ENCODE measurements around the gene DNMT3B. TPM values are rescaled to one million over a fixed set of nuclear protein-coding genes. Genes with fewer than 3 reads are reported as not detected.
A peak's percentile ranks its signal among the peaks of the same experiment; 100 is the strongest.

The DNMT3B gene
- total RNA-seq, 1 experiment from 2014 or later, result 105 TPM

- peaks cover 93% of the 10 kb centered on the region for H3K36me3 Mint-ChIP-seq (ENCODE audit: insufficient read depth, unreplicated experiment)
- intact Hi-C loops (cut with micrococcal nuclease; ENCODE audit: unreplicated experiment), result no loop called here
These were observed 36.1 kb downstream of the DNMT3B start for GRCh38 chr20:32798046-32798981.

GRCh38 chr20:32803092-32803491, 40.9 kb downstream of the DNMT3B start:
- H3K9me3 ChIP-seq, result no peaks in the 10 kb centered on the region
- Mint-ChIP-seq H3K4me3 (ENCODE audit: unreplicated experiment) (no peak overlapping the region), H3K27ac (ENCODE audit: unreplicated experiment) (no peak overlapping the region), H3K4me1 (ENCODE audit: low read depth, unreplicated experiment) (no peaks in the 10 kb centered on the region), H3K27me3 (ENCODE audit: insufficient read depth, unreplicated experiment) (no peaks in the 10 kb centered on the region), H3K9me3 (ENCODE audit: unreplicated experiment) (no peaks in the 10 kb centered on the region), H3K36me3 (ENCODE audit: insufficient read depth, unreplicated experiment) (peaks cover 97% of the 10 kb centered on the region)
- H3K4me1 ChIP-seq, result no peaks in the 10 kb centered on the region
- intact Hi-C loops (cut with micrococcal nuclease; ENCODE audit: unreplicated experiment), result no loop called here
- no peak for DNase-seq
- H3K27me3 ChIP-seq (replicated peaks; ENCODE audit: control insufficient read depth, insufficient read depth, low read length), result no peaks in the 10 kb centered on the region
- no peak overlapping the region for H3K4me3 ChIP-seq (ENCODE audit: low read depth, low read length)
- POLR2A ChIA-PET, result no interaction called here
- TF ChIP-seq CTCF (IDR thresholded peaks at IDR 0.05; ENCODE audit: insufficient read depth in 1 of 2, low read depth in 1 of 2, low read length in 1 of 2, severe bottlenecking in 1 of 2, unreplicated experiment in 1 of 2), result no peak
- no TSS peak for BruUV-seq (replicated peaks)
- CTCF ChIA-PET, result no interaction called here
- H3K36me3 ChIP-seq (ENCODE audit: control insufficient read depth, insufficient read depth, low read length), result peaks cover 15% of the 10 kb centered on the region

More at GRCh38 chr20:32798046-32798981, 36.1 kb downstream of the DNMT3B start:
- ChIA-PET POLR2A (interaction anchor here (0.6 kb wide), 1 partner anchor 21 kb away, joined by 4 read pairs; the partner anchor contains the start of gene MAPRE1), CTCF (interaction anchor here (1.9 kb wide), 1 partner anchor 20 kb away, joined by 8 read pairs; no protein-coding TSS in a partner anchor)
- Mint-ChIP-seq H3K27me3 (ENCODE audit: insufficient read depth, unreplicated experiment) (no peaks in the 10 kb centered on the region), H3K9me3 (ENCODE audit: unreplicated experiment) (no peaks in the 10 kb centered on the region), H3K4me3 (ENCODE audit: unreplicated experiment) (no peak overlapping the region), H3K27ac (ENCODE audit: unreplicated experiment) (no peak overlapping the region), H3K4me1 (ENCODE audit: low read depth, unreplicated experiment) (no peaks in the 10 kb centered on the region)
- Histone ChIP-seq H3K36me3 (ENCODE audit: control insufficient read depth, insufficient read depth, low read length) (peaks cover 7% of the 10 kb centered on the region), H3K4me3 (ENCODE audit: low read depth, low read length) (no peak overlapping the region), H3K4me1 (no peaks in the 10 kb centered on the region), H3K27me3 (replicated peaks; ENCODE audit: control insufficient read depth, insufficient read depth, low read length) (no peaks in the 10 kb centered on the region), H3K9me3 (no peaks in the 10 kb centered on the region)
- no peak for TF ChIP-seq CTCF (IDR thresholded peaks at IDR 0.05; ENCODE audit: insufficient read depth in 1 of 2, low read depth in 1 of 2, low read length in 1 of 2, severe bottlenecking in 1 of 2, unreplicated experiment in 1 of 2)
- BruUV-seq (replicated peaks), result no TSS peak
- DNase-seq, result no peak

- no TSS peak for BruUV-seq (replicated peaks)
- Histone ChIP-seq H3K36me3 (ENCODE audit: control insufficient read depth, insufficient read depth, low read length) (peaks cover 15% of the 10 kb centered on the region), H3K4me1 (no peaks in the 10 kb centered on the region), H3K9me3 (no peaks in the 10 kb centered on the region), H3K4me3 (ENCODE audit: low read depth, low read length) (no peak overlapping the region), H3K27me3 (replicated peaks; ENCODE audit: control insufficient read depth, insufficient read depth, low read length) (no peaks in the 10 kb centered on the region)
- Mint-ChIP-seq H3K27ac (ENCODE audit: unreplicated experiment) (peak overlapping the region; percentile 10), H3K4me1 (ENCODE audit: low read depth, unreplicated experiment) (no peaks in the 10 kb centered on the region), H3K27me3 (ENCODE audit: insufficient read depth, unreplicated experiment) (no peaks in the 10 kb centered on the region), H3K9me3 (ENCODE audit: unreplicated experiment) (no peaks in the 10 kb centered on the region), H3K36me3 (ENCODE audit: insufficient read depth, unreplicated experiment) (peaks cover 97% of the 10 kb centered on the region), H3K4me3 (ENCODE audit: unreplicated experiment) (no peak overlapping the region)
- intact Hi-C loops (cut with micrococcal nuclease; ENCODE audit: unreplicated experiment), result no loop called here
- no peak for TF ChIP-seq CTCF (IDR thresholded peaks at IDR 0.05; ENCODE audit: insufficient read depth in 1 of 2, low read depth in 1 of 2, low read length in 1 of 2, severe bottlenecking in 1 of 2, unreplicated experiment in 1 of 2)
- no peak for DNase-seq
- ChIA-PET CTCF (no interaction called here), POLR2A (no interaction called here)
These were observed 42.0 kb downstream of the DNMT3B start for GRCh38 chr20:32804022-32804715.
